HepG2 (cell line): ENCODE data around the gene EIF3B. TPM values are rescaled to one million over a fixed set of nuclear protein-coding genes. Genes with fewer than 3 reads are reported as not detected.

Experiments
- AHR ChIP-seq: IDR thresholded peaks from 2 replicates; pipeline ENCODE4 v1.6.1; 2018; ENCODE audit warnings: missing genetic modification reagents, missing compliant biosample characterization
- BCL6 ChIP-seq: IDR thresholded peaks from 2 replicates; pipeline ENCODE4 v1.6.1; 2016; ENCODE audit warnings: missing genetic modification reagents, missing compliant biosample characterization
- CC2D1A ChIP-seq: sonication (generic); formaldehyde crosslinking; IDR thresholded peaks from 2 replicates; pipeline ENCODE4 v1.8.1; 2023; ENCODE audit warnings: mild to moderate bottlenecking, missing genetic modification reagents
- ERF ChIP-seq: IDR thresholded peaks from 2 replicates; pipeline ENCODE4 v1.6.1; 2018; ENCODE audit warnings: missing biosample characterization, missing genetic modification reagents
- FOXC1 ChIP-seq: sonication (generic); formaldehyde crosslinking; IDR thresholded peaks from 2 replicates; pipeline ENCODE4 v1.8.0; 2022; ENCODE audit warnings: mild to moderate bottlenecking, missing genetic modification reagents, borderline replicate concordance
- HMG20A ChIP-seq: IDR thresholded peaks from 2 replicates; pipeline ENCODE4 v1.6.1; 2016; ENCODE audit warnings: borderline replicate concordance
- MEF2D ChIP-seq: sonication (generic); formaldehyde crosslinking; IDR thresholded peaks from 2 replicates; pipeline ENCODE4 v1.5.1; 2020; ENCODE audit warnings: mild to moderate bottlenecking, missing genetic modification reagents
- MIER2 ChIP-seq: IDR thresholded peaks from 2 replicates; pipeline ENCODE4 v1.6.1; 2016; ENCODE audit warnings: missing biosample characterization, missing genetic modification reagents
- MIXL1 ChIP-seq: IDR thresholded peaks from 2 replicates; pipeline ENCODE4 v1.6.1; 2016
- MTA1 ChIP-seq: sonication (generic); formaldehyde crosslinking; IDR thresholded peaks from 2 replicates; pipeline ENCODE4 v1.4.0; 2020; ENCODE audit warnings: missing genetic modification reagents, mild to moderate bottlenecking, borderline replicate concordance
- MXD4 ChIP-seq: IDR thresholded peaks from 2 replicates; pipeline ENCODE4 v1.6.1; 2016; ENCODE audit warnings: mild to moderate bottlenecking, missing biosample characterization, missing genetic modification reagents
- STAT5B ChIP-seq: sonication (generic); formaldehyde crosslinking; IDR thresholded peaks from 2 replicates; pipeline ENCODE4 v1.4.0; 2020; ENCODE audit warnings: missing genetic modification reagents
- TEAD3 ChIP-seq: optimal IDR thresholded peaks from 2 replicates; pipeline ENCODE3; 2016; ENCODE audit warnings: borderline replicate concordance
- ZKSCAN1 ChIP-seq: fragments of 150-350 bp; IDR thresholded peaks from 2 replicates; pipeline ENCODE4 v1.6.1; 2014; ENCODE audit warnings: low read length
- ZNF274 ChIP-seq: sonication (generic); formaldehyde crosslinking; IDR thresholded peaks from 2 replicates; pipeline ENCODE4 v1.5.1; 2020; ENCODE audit warnings: mild to moderate bottlenecking, missing genetic modification reagents
- ZNF431 ChIP-seq: sonication (generic); formaldehyde crosslinking; IDR thresholded peaks from 2 replicates; pipeline ENCODE4 v1.9.0; 2022; ENCODE audit warnings: missing genetic modification reagents, low read depth, mild to moderate bottlenecking, borderline replicate concordance
- ZNF614 ChIP-seq: IDR thresholded peaks from 2 replicates; pipeline ENCODE4 v1.6.1; 2018; ENCODE audit warnings: missing biosample characterization, missing genetic modification reagents, inconsistent platforms, borderline replicate concordance
- polyA plus RNA-seq, 8 experiments: library from polyadenylated mRNA; depleted of rRNA in 3 of 8; stranded (reverse) in 7 of 8; unstranded in 1 of 8; fragments of >200 nt; fragmentation: Illumina TruSeq in 4 of 8; extraction: Trizol in 4 of 8; gene quantifications; 2 replicates each; pipeline versions ENCODE4 v1.2.1 to v1.2.3, GENCODE V29; 2011 to 2016; ENCODE audit warnings: low read depth in 4 of 8, missing spikeins in 1 of 8, mixed read lengths in 1 of 8; ENCODE audit not compliant: insufficient read depth in 1 of 8
- total RNA-seq, 5 experiments: library from RNA; depleted of rRNA; stranded (reverse); fragments of >200 nt; fragmentation: Illumina TruSeq; extraction: Trizol; gene quantifications; 2 replicates each; pipeline ENCODE4 v1.2.3, GENCODE V29; 2016; ENCODE audit warnings: low read depth in 1 of 5
- TF ChIP-seq, protein P1 (sequence below): sonication (generic); formaldehyde crosslinking; conservative IDR thresholded peaks from 2 replicates; pipeline ENCODE4 v1.4.0; 2020; ENCODE audit warnings: missing genetic modification reagents
- TF ChIP-seq, protein P2 (sequence below): sonication (generic); formaldehyde crosslinking; IDR thresholded peaks from 2 replicates; pipeline ENCODE4 v1.4.0; 2020; ENCODE audit warnings: missing genetic modification reagents
- TF ChIP-seq, protein P3 (sequence below): sonication (generic); formaldehyde crosslinking; IDR thresholded peaks from 2 replicates; pipeline ENCODE4 v1.5.0; 2020; ENCODE audit warnings: missing genetic modification reagents
- TF ChIP-seq, protein P4 (sequence below): sonication (generic); formaldehyde crosslinking; IDR thresholded peaks from 2 replicates; pipeline ENCODE4 v1.8.0; 2022; ENCODE audit warnings: mild to moderate bottlenecking, missing genetic modification reagents, moderate library complexity
- TF ChIP-seq, protein P5 (sequence below): sonication (generic); formaldehyde crosslinking; IDR thresholded peaks from 2 replicates; pipeline ENCODE4 v1.8.0; 2022; ENCODE audit warnings: missing genetic modification reagents, mild to moderate bottlenecking, moderate library complexity, borderline replicate concordance

The EIF3B gene
- total and polyA plus RNA-seq, 2 of the 13 experiments (the other 11 are each of a cell fraction or from before 2014, with no cell fraction given): 92.2 to 241 TPM

DNA sequence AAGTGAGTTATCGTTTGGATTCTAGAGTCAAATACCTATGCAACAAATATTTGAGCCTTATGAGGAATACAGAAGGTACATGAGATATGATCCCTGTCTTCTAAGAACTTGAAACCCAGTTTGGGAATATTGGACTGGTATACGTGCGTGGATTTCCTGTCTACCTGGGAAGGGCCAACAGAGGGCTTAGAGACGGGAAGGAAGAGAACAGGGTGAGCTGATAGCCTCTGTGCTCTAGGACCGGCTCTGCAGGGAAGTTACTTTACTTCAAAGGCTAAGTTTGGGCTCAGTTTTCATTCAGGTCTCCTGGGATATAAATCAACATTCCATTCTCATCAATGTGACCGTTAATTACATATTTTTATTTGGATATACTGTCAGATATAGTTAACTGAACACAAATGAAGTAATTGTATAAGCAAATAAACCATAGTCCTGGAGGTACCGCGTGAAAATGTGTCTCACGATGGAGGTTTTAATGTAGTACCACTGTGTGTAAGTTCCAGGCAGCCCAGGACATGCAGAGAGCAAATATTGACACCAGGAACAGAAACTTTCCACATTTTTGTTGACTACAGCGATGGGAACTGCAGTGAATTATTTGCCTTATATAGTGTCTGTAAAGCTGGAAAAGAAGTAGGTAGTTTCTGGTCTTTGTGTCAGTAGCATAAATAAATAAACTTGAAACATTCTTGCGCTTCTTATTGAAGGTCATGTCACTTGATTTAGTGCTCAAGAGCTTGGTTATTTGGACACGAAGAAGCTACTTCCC lies 57.4 kb downstream of the EIF3B start (continued):
- TF ChIP-seq, protein P1, sequence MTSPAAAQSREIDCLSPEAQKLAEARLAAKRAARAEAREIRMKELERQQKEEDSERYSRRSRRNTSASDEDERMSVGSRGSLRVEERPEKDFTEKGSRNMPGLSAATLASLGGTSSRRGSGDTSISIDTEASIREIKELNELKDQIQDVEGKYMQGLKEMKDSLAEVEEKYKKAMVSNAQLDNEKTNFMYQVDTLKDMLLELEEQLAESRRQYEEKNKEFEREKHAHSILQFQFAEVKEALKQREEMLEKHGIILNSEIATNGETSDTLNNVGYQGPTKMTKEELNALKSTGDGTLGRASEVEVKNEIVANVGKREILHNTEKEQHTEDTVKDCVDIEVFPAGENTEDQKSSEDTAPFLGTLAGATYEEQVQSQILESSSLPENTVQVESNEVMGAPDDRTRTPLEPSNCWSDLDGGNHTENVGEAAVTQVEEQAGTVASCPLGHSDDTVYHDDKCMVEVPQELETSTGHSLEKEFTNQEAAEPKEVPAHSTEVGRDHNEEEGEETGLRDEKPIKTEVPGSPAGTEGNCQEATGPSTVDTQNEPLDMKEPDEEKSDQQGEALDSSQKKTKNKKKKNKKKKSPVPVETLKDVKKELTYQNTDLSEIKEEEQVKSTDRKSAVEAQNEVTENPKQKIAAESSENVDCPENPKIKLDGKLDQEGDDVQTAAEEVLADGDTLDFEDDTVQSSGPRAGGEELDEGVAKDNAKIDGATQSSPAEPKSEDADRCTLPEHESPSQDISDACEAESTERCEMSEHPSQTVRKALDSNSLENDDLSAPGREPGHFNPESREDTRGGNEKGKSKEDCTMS (CRISPR knock-in tag): no peak
- TF ChIP-seq, protein P2, sequence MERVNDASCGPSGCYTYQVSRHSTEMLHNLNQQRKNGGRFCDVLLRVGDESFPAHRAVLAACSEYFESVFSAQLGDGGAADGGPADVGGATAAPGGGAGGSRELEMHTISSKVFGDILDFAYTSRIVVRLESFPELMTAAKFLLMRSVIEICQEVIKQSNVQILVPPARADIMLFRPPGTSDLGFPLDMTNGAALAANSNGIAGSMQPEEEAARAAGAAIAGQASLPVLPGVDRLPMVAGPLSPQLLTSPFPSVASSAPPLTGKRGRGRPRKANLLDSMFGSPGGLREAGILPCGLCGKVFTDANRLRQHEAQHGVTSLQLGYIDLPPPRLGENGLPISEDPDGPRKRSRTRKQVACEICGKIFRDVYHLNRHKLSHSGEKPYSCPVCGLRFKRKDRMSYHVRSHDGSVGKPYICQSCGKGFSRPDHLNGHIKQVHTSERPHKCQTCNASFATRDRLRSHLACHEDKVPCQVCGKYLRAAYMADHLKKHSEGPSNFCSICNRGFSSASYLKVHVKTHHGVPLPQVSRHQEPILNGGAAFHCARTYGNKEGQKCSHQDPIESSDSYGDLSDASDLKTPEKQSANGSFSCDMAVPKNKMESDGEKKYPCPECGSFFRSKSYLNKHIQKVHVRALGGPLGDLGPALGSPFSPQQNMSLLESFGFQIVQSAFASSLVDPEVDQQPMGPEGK (CRISPR knock-in tag): 0 out of 2 replicates have a peak, but pooled peaks have one; percentile 11
- TF ChIP-seq, protein P3, sequence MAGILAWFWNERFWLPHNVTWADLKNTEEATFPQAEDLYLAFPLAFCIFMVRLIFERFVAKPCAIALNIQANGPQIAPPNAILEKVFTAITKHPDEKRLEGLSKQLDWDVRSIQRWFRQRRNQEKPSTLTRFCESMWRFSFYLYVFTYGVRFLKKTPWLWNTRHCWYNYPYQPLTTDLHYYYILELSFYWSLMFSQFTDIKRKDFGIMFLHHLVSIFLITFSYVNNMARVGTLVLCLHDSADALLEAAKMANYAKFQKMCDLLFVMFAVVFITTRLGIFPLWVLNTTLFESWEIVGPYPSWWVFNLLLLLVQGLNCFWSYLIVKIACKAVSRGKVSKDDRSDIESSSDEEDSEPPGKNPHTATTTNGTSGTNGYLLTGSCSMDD: no peak
- TF ChIP-seq MEF2D (CRISPR knock-in tag): peak; percentile 33; the same call in 1 of the 2 replicates
- no peak for TF ChIP-seq STAT5B
- TF ChIP-seq FOXC1 (CRISPR knock-in tag): no peak
- TF ChIP-seq, protein P4, sequence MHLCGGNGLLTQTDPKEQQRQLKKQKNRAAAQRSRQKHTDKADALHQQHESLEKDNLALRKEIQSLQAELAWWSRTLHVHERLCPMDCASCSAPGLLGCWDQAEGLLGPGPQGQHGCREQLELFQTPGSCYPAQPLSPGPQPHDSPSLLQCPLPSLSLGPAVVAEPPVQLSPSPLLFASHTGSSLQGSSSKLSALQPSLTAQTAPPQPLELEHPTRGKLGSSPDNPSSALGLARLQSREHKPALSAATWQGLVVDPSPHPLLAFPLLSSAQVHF: no peak
- no peak for TF ChIP-seq MIER2 (CRISPR knock-in tag)
- TF ChIP-seq ZNF431 (CRISPR knock-in tag): no peak
- no peak for TF ChIP-seq ZNF274 (CRISPR knock-in tag)
- peak; percentile 38 for TF ChIP-seq TEAD3
- peak; percentile 61 for TF ChIP-seq MIXL1 (CRISPR knock-in tag)
- TF ChIP-seq ERF (CRISPR knock-in tag): peak; percentile 1; the same call in 1 of the 2 replicates
- TF ChIP-seq CC2D1A (CRISPR knock-in tag): no peak
- TF ChIP-seq BCL6 (CRISPR knock-in tag): peak; percentile 59; the same call in 1 of the 2 replicates
- 0 out of 2 replicates have a peak, but pooled peaks have one; percentile 16 for TF ChIP-seq ZNF614
- peak; percentile 31; the same call in 1 of the 2 replicates for TF ChIP-seq MXD4 (CRISPR knock-in tag)
- no peak for TF ChIP-seq MTA1 (CRISPR knock-in tag)
- TF ChIP-seq AHR (CRISPR knock-in tag): no peak
- TF ChIP-seq HMG20A (CRISPR knock-in tag): peak; percentile 38; the same call in 1 of the 2 replicates
- TF ChIP-seq, protein P5, sequence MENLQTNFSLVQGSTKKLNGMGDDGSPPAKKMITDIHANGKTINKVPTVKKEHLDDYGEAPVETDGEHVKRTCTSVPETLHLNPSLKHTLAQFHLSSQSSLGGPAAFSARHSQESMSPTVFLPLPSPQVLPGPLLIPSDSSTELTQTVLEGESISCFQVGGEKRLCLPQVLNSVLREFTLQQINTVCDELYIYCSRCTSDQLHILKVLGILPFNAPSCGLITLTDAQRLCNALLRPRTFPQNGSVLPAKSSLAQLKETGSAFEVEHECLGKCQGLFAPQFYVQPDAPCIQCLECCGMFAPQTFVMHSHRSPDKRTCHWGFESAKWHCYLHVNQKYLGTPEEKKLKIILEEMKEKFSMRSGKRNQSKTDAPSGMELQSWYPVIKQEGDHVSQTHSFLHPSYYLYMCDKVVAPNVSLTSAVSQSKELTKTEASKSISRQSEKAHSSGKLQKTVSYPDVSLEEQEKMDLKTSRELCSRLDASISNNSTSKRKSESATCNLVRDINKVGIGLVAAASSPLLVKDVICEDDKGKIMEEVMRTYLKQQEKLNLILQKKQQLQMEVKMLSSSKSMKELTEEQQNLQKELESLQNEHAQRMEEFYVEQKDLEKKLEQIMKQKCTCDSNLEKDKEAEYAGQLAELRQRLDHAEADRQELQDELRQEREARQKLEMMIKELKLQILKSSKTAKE (CRISPR knock-in tag): no peak
- peak; percentile 88 for TF ChIP-seq ZKSCAN1
